Activated CD4-positive, alpha-beta T cell treated with anti-CD3 and anti-CD28 coated beads, Interleukin-2, amount 50 U/mL, for 16 hours (primary cell): ENCODE measurements around the gene NBAS.

ENCODE experiments used
- DNase-seq: peaks from one replicate; pipeline ENCODE4 v3.0.0-alpha.2; 2020

Gene NBAS

DNA sequence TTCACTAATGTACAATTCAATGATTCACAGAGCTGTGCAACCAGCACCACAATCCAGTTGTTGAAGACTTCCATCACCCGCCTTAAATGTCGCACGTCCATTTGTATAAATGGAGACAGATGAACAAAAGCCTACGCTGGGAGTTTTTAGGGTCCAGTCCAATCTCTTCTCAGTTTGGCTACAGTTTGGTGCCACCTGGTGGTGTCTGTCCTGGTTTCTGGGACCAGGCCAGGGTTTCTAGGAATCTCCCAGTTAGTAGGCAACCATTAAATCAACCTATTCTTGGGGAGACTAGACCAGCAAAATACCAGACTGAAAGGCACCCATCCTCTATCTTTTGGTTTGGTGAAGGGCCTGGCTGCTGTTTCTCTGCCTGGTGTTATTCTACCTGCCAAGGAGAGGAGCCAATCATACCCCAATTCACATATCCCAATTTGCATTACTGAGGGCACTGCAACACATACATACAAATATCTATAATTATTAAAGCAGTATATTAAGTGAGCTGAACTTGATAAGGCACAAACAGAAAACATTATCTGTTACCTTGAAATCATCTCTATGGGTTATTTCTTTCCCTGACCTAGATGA is 27.3 kb upstream of the NBAS start:
- DNase-seq: peak; percentile 15

DNA sequence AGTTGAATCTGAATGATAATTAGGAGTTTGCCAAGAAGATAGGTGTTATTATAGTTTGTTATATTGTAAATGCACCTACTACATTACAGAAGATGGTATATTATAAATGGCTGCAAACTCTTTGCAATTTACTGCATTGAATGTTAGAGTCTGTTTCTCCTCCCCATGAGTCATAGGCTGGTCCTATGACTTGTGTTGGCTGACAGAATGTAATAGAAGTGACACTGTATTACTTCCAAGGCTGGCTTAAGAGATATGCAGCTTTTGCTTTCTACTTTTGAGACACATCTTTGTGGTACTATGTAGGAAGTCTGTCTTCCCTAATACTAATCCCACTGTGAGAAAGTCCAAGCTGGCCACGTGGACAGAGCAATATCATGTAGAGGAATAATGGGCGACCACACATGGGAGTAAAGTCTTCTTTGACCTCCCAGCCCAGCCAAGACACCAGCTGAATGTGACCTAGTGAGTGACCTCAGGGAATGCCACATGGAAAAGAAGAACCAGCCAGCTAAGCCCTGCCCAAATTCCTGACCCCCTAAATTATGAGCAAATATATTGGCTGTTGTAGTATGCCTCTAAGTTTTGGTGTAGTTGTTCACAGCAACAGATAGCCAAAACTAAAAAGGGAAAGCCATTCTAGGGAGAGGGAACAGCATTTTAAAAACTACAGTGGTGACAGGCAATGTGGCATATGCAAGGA is 23.8 kb upstream of the NBAS start:
- DNase-seq: no peak

DNA sequence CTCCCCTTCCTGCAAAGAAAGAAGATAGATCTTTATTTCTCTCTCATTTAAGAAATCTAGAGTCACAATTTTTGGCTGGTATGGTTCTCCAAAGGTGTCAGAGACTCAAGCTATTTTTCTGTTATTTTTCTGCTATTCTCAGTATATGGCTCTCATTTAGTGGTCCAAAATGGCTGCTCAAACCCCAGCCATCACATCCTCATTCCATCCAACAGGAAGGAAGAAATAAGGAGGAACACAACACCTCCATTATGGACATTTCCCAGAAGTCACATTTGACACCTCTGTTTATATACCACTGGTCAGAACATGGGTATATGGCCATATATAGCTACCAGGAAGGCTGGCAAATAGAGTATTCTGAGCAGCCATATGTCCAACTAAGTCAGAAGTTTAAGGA is 23.2 kb upstream of the NBAS start:
- DNase-seq: no peak

DNA sequence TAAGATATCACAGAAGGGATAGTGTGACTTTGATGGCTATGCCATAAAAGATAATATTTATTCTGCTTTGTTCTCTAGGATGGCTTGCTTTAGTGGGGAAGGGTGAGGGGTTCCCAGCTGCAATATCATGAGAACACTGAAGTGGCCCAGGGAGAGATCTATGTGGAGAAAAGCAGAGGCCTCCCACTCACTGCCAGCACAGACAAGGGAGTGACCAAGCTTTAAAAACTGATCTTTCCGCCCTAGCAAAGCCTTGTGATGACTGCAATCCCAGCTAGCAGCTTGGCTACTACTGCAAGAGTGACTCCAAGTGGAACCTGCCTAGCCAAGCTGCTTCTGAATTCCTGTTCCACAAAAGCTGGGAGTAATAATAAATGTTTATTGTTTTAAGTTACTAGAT is 22.7 kb upstream of the NBAS start:
- DNase-seq: no peak

DNA sequence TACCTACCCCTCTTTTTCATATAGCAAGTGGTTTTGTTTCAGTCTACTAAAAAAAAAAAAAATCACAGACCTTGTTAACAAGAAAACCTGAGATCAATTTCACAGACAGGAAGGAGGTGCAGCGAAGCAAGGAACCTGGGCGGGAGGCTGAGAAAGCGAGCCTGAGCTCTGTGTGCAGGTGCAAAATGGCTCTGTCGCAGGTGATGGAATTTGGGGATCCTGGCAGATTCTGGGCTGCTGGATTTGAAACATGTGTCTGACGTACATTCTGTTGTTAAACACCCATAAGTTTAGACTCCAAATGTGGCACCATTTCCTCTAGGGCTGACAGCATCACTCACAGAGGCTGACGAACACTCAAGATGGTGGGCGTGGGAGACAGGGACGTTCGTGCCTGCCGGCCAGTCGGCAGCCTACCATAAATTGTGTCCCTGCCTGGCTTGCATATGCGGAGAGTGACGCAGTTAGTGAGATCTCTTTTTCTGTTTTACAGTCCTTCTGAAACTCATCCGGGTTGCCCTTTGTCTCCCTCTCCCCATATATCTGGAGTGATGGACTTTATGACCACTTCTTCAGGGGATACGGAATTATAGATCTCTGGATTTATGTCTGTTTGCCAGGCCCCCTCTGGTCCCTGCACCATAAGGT is 21.7 kb upstream of the NBAS start:
- no peak for DNase-seq

DNA sequence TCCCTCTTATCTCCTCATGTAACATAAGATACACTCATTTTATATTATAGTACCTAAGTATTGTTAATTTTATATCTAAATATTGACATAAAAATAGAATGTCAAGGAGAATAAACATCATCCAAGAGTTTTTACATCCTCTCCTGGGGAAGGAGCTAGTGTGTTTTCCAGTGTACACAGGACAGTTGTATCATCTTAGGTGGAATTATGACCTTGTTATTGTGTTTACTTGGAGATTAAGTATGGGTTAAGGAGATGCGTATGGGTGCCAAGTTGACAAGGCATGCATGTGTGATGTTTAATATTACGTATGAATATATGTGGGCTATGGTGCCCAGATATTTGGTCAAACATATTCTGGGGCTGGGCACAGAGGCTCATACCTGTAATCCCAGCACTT is 19.3 kb upstream of the NBAS start:
- DNase-seq: no peak

DNA sequence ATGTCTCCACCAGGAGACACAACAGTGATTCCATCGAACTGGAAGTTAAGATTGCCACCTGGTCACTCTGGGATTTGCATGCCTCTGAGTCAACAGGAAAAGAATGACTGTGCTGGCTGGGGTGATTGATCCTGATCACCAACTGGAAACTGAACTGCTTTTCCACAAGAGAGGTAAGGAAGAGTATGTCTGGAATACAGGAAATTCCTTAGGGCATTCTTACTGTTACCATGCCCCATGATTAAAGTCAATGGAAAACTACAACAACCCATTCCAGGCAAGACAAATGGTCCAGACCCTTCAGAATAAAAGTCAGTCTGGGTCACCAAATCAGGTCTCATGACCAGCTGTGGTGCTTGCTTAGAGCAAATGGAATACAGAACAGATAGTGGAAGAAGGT is 18.5 kb upstream of the NBAS start:
- DNase-seq: no peak

DNA sequence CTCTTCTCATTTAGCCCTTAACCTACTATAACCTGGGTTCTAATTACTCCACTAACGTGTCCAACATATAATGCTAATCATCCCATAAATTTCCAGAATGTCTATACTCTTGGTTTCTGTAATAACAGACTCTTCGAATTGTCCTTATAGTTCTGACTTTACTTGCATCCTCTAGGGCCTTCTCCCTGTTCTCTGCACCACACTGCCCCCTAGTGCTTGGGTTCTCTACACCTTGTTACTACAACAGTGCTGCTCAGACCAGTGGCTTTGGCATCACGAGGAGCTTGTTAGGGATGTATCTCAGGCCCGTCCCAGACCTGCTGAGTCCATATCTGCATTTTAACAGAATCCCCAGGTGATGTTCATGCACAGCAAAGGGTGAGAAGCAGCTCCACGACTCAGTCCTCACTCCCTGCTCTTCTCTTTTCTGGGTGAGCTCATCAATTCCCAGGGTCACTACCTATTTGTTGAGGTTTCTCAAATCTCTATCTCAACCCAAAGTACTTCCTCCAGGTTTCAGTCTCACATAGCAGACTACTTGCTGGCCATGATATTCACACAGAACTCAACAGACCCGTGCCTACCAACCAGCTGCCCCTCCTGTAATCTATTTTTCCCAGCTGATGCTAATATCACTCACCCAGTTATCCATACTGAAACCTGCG is 16.1 kb upstream of the NBAS start:
- peak; percentile 90 for DNase-seq

DNA sequence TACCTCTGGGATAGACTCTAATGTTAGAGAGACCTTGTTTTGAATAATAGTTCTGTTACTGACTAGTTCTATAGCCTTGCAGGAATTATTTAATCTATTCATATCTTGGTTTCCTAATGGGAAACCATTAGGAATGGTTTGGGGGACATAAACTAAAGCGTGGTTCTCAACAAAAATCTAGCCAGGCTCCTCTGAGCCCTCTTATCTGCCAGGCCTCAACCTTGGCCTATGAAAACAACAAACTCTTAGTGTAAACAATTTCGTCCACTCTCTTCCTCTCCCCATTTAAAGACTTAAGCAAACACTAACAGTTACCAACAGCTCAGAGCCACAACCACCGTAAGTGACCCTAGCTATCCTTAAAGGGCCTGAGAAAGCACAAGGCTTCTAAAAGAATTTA is 10.6 kb upstream of the NBAS start:
- no peak for DNase-seq

DNA sequence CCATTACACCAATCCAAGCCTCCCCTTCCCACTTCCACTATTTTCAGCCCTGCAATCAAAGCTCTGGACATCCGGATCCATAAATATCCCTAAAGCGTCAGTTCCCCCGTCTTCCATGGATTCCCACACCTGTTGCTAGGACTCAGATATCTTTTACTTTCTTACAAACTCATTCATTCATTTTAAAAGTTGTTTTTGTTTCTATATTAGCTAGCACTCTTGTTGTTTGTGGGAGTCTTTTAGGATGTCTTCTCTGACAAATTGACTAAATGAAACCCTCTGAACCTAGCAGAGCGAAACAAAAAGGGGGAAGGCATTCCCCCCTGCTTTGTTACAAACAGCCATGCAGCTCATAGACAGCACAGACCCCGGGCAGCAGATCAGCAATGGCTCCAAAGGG is 9.0 kb upstream of the NBAS start:
- DNase-seq: no peak

DNA sequence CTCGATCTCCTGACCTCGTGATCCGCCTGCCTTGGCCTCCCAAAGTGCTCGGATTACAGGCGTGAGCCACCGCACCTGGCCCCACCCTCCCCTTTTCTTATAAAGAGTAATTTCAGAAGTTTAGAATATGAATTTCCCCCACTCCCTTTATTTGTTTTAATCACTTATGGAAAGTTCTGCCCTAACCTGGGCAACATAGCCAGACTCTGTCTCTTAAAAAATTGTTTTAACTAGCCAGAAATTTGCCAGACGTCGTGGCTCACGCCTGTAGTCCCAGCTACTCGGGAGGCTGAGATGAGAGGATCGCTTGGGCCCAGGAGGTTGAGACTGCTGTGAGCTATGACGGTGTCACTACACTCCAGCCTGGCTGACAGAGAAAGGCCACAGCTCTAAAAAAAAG is 7.7 kb upstream of the NBAS start:
- no peak for DNase-seq

DNA sequence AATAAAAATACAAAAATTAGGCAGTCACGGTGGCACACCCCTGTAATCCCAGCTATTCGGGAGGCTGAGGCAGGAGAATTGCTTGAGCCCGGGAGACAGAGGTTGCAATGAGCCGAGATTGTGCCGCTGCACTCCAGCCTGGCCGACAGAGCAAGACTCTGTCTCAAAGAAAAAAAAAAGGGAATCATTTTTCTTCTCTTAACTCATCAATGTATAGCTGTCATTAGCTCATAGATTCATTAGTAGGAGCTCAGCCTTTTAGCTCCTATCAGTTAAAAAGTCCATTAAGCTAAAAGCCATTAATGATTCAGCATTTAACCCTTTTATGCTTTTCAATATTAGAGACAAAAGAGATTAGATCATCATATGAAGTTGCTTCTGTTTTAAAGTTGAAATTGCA is 5.8 kb upstream of the NBAS start:
- no peak for DNase-seq

DNA sequence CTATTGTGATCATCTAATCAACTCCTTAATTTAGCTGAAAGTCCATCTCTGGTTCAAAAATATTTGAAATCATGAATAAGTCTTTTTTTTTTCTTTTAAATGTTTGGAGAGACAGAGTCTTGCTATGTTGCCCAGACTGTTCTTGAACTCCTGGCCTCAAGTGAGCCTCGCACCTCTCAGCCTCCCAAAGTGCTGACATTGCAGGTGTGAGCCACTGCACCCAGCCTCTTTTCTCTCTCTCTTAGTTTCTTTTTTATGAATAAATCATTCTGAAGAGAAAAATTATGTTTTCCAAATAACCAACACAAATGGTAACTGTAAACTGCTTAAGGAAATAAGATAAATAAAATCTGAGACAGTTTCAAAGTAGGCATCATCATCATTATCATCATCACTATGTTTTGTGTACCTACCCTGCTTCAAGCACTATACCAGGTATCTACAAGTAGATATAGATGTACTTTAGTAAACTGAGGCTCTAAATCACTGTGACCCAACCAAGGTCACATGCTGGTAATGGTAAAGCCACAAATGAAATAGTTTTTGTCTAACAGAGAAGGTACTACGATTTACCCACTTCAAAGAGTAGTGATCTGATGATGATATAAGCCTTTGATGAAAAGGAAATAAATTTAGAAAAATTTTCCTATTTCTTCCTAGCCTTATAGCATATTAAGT is 5.0 kb upstream of the NBAS start:
- no peak for DNase-seq

DNA sequence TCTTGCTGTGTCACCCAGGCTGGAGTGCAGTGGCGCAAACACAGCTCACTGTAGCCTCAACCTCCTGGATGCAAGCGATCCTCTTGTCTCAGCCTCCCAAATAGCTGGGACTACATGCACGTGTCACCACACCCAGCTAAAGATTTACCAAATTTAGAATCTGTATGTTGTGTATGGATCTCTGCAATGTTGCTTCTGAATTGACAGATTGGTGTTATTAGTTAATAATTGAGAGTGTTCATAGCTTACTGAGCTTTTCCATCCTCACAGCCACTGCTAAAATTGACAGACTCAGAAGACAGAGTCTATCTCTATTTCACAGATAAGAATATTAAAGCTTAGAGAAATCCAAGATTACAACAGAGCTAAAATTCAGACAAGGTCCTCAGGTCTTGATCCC is 4.3 kb upstream of the NBAS start:
- DNase-seq: no peak

DNA sequence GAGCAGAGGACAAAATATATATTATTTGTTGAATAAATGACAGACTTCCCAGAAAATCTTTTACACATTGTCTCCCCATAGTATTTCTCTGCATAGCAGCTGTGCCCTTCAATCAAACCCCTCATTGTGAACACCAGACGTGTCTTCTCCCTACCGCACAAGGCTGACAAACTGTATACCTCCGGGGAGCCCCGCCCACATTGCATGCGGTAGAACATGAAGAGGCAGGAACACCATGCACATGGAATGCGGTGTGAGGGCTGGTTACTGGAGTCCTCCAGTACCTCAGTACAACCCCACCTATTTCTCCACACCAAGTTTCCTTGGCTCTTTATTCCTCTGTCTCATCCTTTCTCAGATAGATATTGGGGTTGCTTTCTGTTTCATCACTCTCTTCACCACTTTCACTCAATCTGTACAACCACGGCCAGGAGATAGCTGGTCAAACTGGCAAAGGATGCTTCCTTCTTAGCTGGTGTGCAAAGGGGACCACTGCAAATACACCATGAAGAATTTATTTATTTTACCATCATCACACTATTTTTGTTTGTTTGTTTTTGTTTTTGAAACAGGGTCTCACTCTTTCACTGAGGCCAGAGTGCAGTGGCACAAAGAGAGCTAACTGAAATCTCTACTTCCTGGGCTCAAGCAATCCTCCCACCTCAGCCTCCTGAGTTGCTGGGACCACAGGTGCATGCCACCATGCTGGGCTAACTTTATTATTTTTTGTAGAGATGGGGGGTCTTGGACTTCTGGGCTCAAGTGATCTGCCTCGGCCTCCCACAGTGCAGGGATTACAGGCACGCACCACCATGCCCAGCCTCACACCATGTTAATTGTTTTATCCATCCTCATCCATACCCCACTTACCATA is 2.3 kb upstream of the NBAS start:
- DNase-seq: no peak

DNA sequence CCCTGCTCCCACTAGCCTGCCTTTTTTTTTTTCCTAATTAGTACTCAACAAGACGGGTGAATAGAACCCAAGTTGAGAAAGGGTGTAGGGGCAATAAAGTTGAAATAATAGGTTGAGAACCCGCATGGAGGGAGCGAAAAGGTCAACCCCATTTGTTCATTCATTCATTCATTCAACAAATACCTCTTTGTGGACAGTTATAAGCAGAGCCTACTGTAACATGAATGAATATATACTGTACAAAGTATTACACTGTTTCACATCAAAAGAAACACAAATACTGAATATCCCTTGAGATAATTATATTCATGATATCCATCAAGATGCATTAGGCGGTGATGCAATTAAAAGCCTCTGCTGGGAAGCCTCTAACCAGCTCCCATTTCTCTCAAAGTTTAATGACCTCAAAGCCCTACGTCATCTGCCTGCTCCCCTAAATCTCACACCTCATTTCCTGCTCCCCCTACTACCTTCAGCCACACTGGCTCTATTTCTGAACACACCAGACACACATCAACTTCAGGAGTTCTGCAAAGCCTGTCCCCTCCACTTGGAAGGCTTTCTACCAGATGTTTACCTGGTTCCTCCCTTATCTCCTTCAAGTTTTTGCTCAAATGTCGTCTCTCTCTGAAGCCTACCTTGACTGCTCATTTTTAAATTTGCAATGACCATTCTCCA is 1.4 kb upstream of the NBAS start:
- DNase-seq: no peak

DNA sequence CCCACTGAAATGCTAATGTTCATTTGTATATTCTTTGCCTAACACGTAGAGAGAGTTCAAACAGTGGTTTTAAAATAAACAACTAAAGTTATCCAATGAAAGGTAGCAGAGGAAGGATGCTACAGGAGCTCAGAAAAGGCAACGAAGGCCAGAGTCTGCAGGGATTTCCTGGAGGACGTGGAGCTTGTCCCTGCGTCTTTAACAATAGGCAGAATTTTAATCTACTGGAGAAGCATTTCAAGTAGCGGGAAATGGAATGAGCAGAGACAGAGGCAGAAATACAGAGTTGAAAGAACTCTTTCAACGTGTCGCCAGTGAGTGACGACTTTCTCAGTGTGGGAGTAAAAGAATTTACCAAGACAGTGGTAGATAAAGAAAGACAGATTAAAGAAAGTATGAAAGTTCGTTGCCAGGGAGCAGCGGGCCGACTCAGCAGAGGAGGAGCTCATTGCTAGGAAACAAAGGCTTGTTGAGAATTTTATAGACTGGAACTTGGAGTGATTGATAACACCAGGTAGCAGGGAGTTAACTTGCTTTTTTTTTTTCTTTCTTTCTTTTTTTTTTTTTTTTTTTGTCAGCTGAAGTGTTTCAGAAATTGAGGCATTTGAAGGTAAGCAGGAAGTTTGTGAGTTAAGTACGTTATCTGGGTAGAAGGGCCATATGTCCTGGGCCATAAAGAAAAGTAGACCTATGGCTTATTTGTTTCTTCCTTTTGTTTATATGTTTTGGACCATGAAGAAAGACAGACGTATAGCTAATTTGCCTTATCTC is 625 bp upstream of the NBAS start:
- DNase-seq: peak; percentile 25

DNA sequence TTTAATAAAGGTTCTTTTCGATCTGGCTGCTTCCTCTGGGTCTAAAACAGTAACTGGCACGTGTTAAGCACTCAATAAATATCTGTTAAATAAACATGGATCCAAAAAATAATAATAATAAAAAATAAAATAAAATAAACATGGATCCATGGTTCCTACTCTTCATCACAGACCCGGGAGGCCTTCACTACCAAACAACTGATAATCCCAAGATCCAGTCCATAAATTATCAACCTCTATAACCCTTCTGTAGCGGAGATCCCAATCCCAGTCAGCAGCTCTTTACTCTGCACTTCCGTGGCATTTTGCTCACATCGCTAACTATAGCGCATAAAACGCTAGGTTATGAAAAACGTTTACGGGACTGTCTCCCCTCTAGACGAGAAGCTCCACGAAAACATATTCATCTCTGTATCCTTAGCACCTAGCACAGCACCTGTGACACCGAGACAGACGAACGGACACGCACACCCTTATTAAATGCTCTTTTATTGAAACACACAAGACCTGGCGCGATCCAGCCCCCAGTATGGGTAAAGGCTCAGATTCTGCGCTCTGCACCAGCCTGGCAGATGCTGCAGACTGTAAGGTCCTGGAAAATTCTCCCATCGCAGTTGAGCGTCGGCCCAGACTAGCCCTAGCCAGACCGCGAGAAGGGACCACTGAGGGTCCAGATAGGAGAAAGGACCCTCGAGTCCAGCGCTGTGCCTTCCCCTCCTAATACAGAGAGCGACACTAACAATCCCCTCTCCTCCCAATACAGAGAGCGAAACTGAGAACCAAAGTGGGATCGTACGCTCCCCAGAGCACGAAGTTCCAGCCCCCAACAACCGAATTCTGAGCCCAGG is 770 bp downstream of the NBAS start:
- DNase-seq: peak; percentile 3

DNA sequence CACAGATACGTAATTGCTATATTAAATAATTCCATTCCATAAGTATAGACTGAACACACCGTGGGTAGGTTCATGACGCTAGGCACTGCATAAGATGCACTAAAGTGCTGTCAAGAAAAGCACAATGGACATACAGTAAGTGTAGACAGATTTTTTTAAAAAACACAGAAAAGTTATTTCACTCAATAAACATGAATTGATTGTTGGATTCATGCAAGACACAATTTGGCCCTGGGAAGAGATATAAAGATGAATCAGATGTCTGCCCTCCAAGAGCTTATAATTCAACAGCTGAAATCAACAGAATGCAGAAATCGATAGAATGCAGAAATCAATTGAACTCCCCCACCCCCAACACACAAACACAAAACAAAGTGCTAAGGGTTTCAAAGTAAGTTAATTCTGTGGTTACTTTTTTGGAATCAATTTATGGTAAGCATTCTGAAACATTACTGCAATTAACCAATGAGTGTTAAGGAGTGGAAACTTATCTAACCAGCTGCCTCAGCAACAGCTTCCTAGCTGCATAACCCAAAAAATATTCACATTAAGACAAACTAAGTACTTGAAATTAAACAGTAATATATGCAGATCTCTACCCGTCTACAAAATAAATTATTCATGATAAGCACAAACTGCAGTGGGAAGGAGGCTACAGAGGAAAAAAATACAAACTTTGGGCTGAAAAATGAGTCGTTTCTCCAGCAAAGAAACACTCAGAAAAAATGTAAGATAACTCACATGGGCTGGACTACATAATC is 1.6 kb downstream of the NBAS start:
- no peak for DNase-seq
